NCI-H226 (cell line): Measurements from ENCODE around the gene ARHGAP42.
"Not testable (repeated sequence)": the region's sequence is repeated elsewhere in the genome, so short reads cannot be mapped to it uniquely, and the experiment has no call there.

ENCODE experiments used
- DNase-seq: peaks from one replicate; pipeline ENCODE4 v3.0.0-alpha.2; 2015

The ARHGAP42 gene, protein sequence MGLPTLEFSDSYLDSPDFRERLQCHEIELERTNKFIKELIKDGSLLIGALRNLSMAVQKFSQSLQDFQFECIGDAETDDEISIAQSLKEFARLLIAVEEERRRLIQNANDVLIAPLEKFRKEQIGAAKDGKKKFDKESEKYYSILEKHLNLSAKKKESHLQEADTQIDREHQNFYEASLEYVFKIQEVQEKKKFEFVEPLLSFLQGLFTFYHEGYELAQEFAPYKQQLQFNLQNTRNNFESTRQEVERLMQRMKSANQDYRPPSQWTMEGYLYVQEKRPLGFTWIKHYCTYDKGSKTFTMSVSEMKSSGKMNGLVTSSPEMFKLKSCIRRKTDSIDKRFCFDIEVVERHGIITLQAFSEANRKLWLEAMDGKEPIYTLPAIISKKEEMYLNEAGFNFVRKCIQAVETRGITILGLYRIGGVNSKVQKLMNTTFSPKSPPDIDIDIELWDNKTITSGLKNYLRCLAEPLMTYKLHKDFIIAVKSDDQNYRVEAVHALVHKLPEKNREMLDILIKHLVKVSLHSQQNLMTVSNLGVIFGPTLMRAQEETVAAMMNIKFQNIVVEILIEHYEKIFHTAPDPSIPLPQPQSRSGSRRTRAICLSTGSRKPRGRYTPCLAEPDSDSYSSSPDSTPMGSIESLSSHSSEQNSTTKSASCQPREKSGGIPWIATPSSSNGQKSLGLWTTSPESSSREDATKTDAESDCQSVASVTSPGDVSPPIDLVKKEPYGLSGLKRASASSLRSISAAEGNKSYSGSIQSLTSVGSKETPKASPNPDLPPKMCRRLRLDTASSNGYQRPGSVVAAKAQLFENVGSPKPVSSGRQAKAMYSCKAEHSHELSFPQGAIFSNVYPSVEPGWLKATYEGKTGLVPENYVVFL

GRCh38 chr11:100687054-100687629 is at the start of gene ARHGAP42:
TSS of gene ARHGAP42 (plus strand) at chr11:100687288. CDS start at chr11:100687679, 391 bp downstream.
- peak; percentile 47 for DNase-seq

DNA sequence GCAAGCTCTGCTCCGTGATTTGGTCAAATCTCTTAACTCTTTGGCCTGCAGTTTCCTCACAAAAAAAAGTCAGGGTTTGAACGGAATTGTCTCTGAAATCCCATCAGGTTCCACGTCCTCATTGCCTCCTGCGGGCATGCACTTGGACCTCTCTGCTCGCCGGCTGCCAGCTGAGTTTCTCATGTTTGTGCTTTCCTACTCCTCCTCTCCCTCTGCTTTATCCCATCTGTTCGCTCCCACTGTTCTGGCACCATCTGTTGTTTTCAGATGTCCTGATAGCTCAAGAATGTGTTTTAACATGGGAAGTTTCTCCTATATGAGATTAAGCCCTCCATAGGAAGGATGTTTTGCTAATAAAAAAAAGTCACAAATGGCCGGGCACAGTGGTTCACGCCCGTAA is 49.4 kb upstream of the ARHGAP42 start:
- DNase-seq = no peak

- DNase-seq = no peak
These were observed 48.4 kb upstream of the ARHGAP42 start for GRCh38 chr11:100638648-100639047.

- no peak for DNase-seq
These were observed 47.9 kb upstream of the ARHGAP42 start for GRCh38 chr11:100639140-100639539.

- no peak for DNase-seq
These were observed 47.0 kb upstream of the ARHGAP42 start for GRCh38 chr11:100640071-100640470.

GRCh38 chr11:100640646-100641045 is 46.4 kb upstream of the ARHGAP42 start:
- DNase-seq = no peak

GRCh38 chr11:100641456-100641855 is 45.6 kb upstream of the ARHGAP42 start:
- DNase-seq = no peak

DNA sequence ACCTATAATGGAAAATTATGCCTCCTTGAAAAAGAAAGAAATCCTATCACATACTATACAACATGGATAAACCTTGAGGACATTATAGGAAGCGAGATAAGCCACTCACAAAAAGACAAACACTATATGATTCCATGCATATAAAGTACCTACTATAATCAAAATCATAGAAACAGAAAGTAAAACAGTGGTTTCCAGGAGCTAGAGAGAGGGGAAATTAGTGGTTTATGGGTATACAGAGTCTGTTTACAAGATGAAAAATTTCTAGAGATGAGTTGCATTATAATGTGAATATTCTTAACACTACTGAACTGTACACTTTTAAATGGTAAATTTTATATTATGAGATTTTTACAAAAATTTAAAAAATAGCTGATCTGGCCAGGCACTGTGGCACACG is 40.5 kb upstream of the ARHGAP42 start:
- no peak for DNase-seq

GRCh38 chr11:100647861-100648260 is 39.2 kb upstream of the ARHGAP42 start:
- DNase-seq = no peak

- DNase-seq = no peak
These were observed 23.5 kb upstream of the ARHGAP42 start for GRCh38 chr11:100663583-100663982.

DNA sequence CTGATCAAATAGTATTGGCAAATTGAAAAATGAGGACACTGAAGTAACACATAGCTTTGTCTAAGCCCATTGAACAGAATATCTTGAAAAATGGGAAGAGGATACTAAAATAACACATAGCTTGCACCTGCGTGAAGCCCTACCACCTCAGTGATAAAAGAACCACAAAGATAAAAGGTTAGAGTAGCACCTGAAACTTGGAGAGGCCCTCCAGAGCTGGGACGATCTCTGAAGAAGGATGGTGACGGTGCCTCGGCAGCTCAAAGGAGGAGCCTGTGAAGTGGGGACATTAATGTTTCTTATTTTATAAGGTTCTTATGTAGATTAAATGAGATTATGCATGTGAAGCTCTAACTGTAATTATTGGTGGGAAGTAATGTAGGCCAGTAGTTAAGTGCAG is 23.1 kb upstream of the ARHGAP42 start:
- no peak for DNase-seq

DNA sequence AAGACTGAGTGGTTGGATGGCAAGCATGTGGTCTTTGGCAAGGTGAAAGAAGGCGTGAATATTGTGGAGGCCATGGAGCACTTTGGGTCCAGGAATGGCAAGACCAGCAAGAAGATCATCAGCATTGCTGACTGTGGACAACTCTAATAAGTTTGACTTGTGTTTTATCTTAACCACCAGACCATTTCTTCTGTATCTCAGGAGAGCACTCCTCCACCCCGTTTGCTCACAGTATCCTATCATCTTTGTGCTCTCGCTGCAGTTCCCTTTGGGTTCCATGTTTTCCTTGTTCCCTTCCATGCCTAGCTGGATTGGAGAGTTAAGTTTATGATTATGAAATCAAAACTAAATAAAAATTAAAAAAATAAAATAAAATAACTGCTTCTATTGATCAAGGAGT is 20.3 kb upstream of the ARHGAP42 start:
- not testable (repeated sequence) for DNase-seq

- no peak for DNase-seq
These were observed 19.6 kb upstream of the ARHGAP42 start for GRCh38 chr11:100667449-100667848.

DNA sequence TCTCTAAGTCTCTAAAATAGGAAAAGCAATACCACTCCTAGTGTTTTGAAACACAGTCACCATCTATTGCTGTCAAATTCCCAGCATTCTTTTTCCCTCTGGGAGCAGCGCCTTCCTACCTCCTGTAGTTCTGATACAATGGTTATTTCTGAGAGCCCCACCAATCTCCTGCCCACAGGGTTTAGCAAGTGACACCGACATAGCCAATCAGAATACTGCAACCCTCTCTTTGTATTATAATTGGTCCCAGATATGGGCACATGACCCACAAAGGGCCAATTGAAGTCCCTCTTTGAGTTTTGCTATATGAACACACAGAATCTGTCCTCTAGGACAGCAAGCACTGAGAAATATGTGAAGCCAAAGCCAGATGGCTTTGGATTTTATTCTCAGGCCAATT is 16.9 kb upstream of the ARHGAP42 start:
- DNase-seq = no peak

DNA sequence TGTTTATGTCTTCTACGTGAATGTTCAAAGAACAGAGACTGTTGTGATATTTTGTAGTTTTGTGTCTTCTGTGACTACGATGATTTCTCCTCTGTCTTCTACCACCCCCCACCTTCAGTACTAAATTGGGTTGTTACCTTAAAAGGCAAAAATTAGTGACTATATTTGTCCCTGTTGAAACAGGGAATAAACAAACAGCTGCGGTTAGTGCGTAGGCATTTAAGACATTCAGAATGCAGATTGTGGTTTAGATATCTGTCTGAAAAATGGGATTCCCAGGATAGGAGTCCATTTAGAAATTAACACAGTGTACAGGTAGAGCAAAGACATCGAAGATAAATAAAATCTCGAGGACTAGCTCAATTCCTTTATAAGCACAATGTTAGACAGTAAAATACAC is 15.6 kb upstream of the ARHGAP42 start:
- no peak for DNase-seq

- DNase-seq = no peak
These were observed 14.5 kb upstream of the ARHGAP42 start for GRCh38 chr11:100672498-100673033.

DNA sequence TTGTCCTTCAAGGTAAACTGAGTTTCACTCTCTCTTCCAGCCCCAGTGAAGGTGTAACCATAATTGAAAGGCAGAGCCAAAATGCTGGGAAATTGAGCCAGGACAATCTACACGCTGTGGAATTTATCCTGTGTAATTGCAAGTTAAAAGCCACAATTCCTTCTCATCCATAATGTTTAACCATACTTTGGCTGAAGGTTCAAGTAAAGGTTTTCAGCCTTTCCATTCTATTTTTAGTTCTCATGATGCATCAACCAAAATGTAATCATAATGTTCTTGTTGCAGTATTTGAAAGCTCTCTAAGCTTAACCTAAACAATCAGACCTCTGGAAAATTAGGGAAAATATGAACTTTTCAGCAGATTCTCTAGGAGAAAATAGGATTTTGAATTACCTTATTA is 14.0 kb upstream of the ARHGAP42 start:
- DNase-seq = no peak

GRCh38 chr11:100674212-100674611 is 12.9 kb upstream of the ARHGAP42 start:
- DNase-seq = no peak

GRCh38 chr11:100675115-100675650 is 11.9 kb upstream of the ARHGAP42 start:
- no peak for DNase-seq

DNA sequence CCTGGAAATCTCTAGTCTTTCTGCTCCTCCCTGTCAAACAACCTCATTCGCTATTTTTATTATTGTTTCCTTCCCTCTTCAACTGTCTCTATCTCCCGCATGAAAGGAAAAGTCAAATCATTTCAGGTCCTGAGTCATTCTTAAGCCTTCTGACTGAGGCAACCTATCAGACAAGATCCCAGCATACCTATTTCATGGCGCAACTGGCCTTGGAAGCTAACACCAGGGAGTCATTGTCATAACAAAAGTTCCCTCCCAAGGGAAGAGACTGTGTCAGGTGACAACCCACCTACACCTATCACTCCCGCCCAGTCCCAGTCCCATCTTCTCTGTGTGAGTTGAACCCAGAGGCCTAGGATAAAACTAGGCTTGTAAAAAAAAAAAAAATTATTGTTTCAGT is 10.2 kb upstream of the ARHGAP42 start:
- DNase-seq = peak; percentile 42

DNA sequence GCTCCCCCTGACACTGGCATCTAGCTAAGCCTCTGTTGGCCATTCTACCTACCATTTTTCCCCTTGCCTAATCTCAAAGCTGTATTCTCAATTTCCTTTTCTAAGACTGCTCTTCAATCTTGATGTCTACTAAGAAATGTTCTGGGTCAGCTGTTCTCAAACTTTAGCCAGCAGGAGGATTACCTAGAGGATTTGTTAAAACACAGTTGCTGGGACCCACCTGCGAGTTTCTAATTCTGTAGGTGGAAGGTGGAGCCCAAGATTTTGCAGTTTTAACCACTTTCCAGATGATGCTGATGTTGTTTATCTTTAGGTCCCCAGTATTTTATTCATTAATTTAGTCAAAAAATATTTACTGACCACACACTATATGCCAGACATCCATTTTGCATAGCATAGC is 9.3 kb upstream of the ARHGAP42 start:
- no peak for DNase-seq

DNA sequence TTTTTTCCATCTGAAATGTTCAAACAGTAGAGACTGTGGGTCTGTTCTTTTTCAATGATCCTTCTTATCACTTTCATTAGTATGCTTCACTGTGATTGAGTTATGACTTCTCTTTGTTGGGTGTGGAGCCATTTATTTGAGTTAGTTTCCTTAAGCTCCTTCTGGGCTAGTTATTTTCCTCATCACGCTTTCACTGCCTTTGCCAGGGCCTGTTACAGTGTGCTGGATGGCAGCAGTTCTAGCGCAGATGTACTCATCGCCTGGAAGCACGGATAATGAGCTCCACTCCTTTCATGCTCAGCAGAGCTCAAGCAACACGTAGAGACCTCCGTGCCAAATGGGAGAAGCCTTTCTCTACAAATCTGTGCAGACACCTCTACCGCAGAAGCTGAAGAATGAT is 7.0 kb upstream of the ARHGAP42 start:
- DNase-seq = no peak

- DNase-seq = no peak
These were observed 6.0 kb upstream of the ARHGAP42 start for GRCh38 chr11:100681064-100681502.
